ENCODE measurements around the gene GALNT1.
A peak's percentile ranks its signal among the peaks of the same experiment; 100 is the strongest.
"Not testable (repeated sequence)": the region's sequence is repeated elsewhere in the genome, so short reads cannot be mapped to it uniquely, and the experiment has no call there.

The GALNT1 gene

GRCh38 chr18:35581546-35581897 is at the start of gene GALNT1:
Gene GALNT1 (plus strand): TSS chr18:35581740. CDS start chr18:35654663, 72,923 bp downstream.
- no peak for TF ChIP-seq CTCF (IDR thresholded peaks at IDR 0.05; ENCODE audit: insufficient read depth, low read depth, low read length, missing control alignments)
- peak within 1 kb of the TSS; percentile 67 for H3K4me3 ChIP-seq (ENCODE audit: low read depth, low read length)
- peak; percentile 35 for DNase-seq (ENCODE audit: low read depth)

- no peak for TF ChIP-seq CTCF (IDR thresholded peaks at IDR 0.05; ENCODE audit: insufficient read depth, low read depth, low read length, missing control alignments)
Observed at GRCh38 chr18:35533916-35534405, 47.6 kb upstream of the GALNT1 start.

GRCh38 chr18:35535297-35535696 is 46.2 kb upstream of the GALNT1 start:
- no peak for DNase-seq (ENCODE audit: low read depth)
- H3K4me3 ChIP-seq (ENCODE audit: low read depth, low read length) = no peak overlapping the region
- TF ChIP-seq CTCF (IDR thresholded peaks at IDR 0.05; ENCODE audit: insufficient read depth, low read depth, low read length, missing control alignments) = no peak

More at GRCh38 chr18:35533916-35534405, 47.6 kb upstream of the GALNT1 start:
- no peak for DNase-seq (ENCODE audit: low read depth)
- H3K4me3 ChIP-seq (ENCODE audit: low read depth, low read length) = no peak overlapping the region

GRCh38 chr18:35542356-35542755 is 39.2 kb upstream of the GALNT1 start:
- no peak for TF ChIP-seq CTCF (IDR thresholded peaks at IDR 0.05; ENCODE audit: insufficient read depth, low read depth, low read length, missing control alignments)
- no peak for DNase-seq (ENCODE audit: low read depth)
- no peak overlapping the region for H3K4me3 ChIP-seq (ENCODE audit: low read depth, low read length)

- TF ChIP-seq CTCF (IDR thresholded peaks at IDR 0.05; ENCODE audit: insufficient read depth, low read depth, low read length, missing control alignments) = no peak
- DNase-seq (ENCODE audit: low read depth) = no peak
Observed at GRCh38 chr18:35547008-35547605, 34.4 kb upstream of the GALNT1 start.

GRCh38 chr18:35549564-35549963 is 32.0 kb upstream of the GALNT1 start:
- DNase-seq (ENCODE audit: low read depth) = no peak
- no peak overlapping the region for H3K4me3 ChIP-seq (ENCODE audit: low read depth, low read length)
- TF ChIP-seq CTCF (IDR thresholded peaks at IDR 0.05; ENCODE audit: insufficient read depth, low read depth, low read length, missing control alignments) = no peak

More at GRCh38 chr18:35547008-35547605, 34.4 kb upstream of the GALNT1 start:
- H3K4me3 ChIP-seq (ENCODE audit: low read depth, low read length) = no peak overlapping the region

GRCh38 chr18:35553300-35553699 is 28.2 kb upstream of the GALNT1 start:
- no peak overlapping the region for H3K4me3 ChIP-seq (ENCODE audit: low read depth, low read length)
- no peak for TF ChIP-seq CTCF (IDR thresholded peaks at IDR 0.05; ENCODE audit: insufficient read depth, low read depth, low read length, missing control alignments)
- DNase-seq (ENCODE audit: low read depth) = no peak

GRCh38 chr18:35555538-35555937 is 26.0 kb upstream of the GALNT1 start:
- H3K4me3 ChIP-seq (ENCODE audit: low read depth, low read length); DNase-seq (ENCODE audit: low read depth): not testable (repeated sequence)
